Endothelial cell (in vitro differentiated cells): ENCODE results near the gene SERGEF. TPM values are rescaled to one million over a fixed set of nuclear protein-coding genes. Genes with fewer than 3 reads are reported as not detected.
A peak's percentile ranks its signal among the peaks of the same experiment; 100 is the strongest.

Source experiments
- DNase-seq: peaks from one replicate; pipeline ENCODE4 v3.0.0; 2021; ENCODE audit warnings: low spot score
- H3K27ac Mint-ChIP-seq: one replicate; pipeline ENCODE4 v1.8.0; 2021; ENCODE audit warnings: mixed read lengths, inconsistent platforms; ENCODE audit not compliant: unreplicated experiment
- H3K27me3 Mint-ChIP-seq: one replicate; pipeline ENCODE4 v1.8.0; 2021; ENCODE audit warnings: mild to moderate bottlenecking, moderate library complexity, mixed read lengths, inconsistent platforms; ENCODE audit not compliant: unreplicated experiment
- H3K36me3 Mint-ChIP-seq: one replicate; pipeline ENCODE4 v1.8.0; 2021; ENCODE audit warnings: mild to moderate bottlenecking, low read depth, mixed read lengths, inconsistent platforms; ENCODE audit not compliant: unreplicated experiment
- H3K4me1 Mint-ChIP-seq: one replicate; pipeline ENCODE4 v1.8.0; 2021; ENCODE audit warnings: mild to moderate bottlenecking, mixed read lengths, inconsistent platforms; ENCODE audit not compliant: unreplicated experiment
- H3K4me3 Mint-ChIP-seq: one replicate; pipeline ENCODE4 v1.8.0; 2021; ENCODE audit warnings: mild to moderate bottlenecking, mixed read lengths, inconsistent platforms; ENCODE audit not compliant: unreplicated experiment
- H3K9me3 Mint-ChIP-seq: one replicate; pipeline ENCODE4 v1.8.0; 2021; ENCODE audit warnings: mixed read lengths, inconsistent platforms; ENCODE audit not compliant: unreplicated experiment
- CTCF ChIP-seq: fragments of 200-600 bp; sonication (generic); IDR thresholded peaks from one replicate; pipeline ENCODE4 v1.5.0; 2021; ENCODE audit warnings: antibody characterized with exemption; ENCODE audit not compliant: unreplicated experiment
- total RNA-seq: library from RNA; stranded (reverse); fragmentation: NEBNext Ultra II Directional; extraction: Animal tissue kit (Norgen Biotek cat#: 25700); gene quantifications from one replicate; pipeline ENCODE4 v1.2.1, GENCODE V29; 2021; ENCODE audit not compliant: unreplicated experiment

The SERGEF gene
- total RNA-seq, 1 donor from 2014 or later, result 19.1 TPM

DNA sequence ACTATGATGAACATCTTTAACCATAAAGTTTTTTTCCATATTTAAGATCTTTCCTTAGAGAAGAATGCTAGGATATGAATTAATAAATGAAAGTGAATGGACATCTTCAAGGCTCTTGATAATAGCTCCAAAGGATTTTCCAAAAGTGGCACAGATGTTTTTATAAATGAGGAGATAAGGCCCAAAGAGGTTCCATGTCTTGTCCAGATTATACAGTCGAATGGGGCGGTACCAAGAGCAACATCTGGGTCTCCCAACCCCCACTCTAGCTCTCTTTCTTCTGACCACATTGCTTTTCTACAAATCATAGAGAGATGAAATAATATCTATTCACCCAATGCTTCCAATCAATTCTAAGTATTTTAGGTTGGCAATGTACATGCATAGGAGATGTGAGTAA is 164.1 kb downstream of the SERGEF start:
- TF ChIP-seq CTCF, result no peak
- H3K4me1 Mint-ChIP-seq, result no peaks in the 10 kb centered on the region

DNA sequence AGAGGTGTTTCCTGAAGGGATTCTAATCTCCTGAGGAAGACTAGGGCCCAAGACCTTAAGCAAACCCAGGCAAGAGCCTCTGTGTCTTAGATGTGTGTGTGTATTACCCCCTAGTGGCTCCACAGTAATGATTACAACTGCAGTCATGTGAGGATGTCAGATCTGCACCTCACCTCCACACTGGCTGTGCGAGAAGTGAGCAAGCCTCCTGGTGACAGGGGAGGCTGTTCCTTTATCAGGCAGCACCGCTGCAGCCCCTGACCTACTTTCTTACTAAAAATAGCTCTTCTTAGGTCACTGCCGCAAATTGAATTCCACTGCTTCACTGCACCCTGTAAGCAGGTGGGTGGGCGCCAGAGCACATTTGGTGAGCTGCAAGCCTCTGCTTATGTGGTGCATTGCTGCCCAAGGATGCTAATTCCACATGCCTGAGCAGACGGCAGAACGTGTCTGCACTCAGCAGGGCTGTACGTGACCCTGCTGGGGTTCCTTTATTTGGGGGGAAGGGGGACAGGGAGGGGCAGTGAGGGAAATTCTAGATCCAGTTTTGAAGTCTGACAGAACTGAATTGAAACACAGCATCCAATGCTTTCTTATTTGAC is 165.9 kb downstream of the SERGEF start:
- TF ChIP-seq CTCF, result no peak
- no peaks in the 10 kb centered on the region for H3K36me3 Mint-ChIP-seq
- no peaks in the 10 kb centered on the region for H3K27me3 Mint-ChIP-seq
- H3K4me1 Mint-ChIP-seq, result no peaks in the 10 kb centered on the region
- DNase-seq, result peak; percentile 5
- no peaks in the 10 kb centered on the region for H3K9me3 Mint-ChIP-seq
- no peak overlapping the region for H3K4me3 Mint-ChIP-seq
- no peak overlapping the region for H3K27ac Mint-ChIP-seq

More for the DNA sequence above, 164.1 kb downstream of the SERGEF start:
- Mint-ChIP-seq H3K27me3 (no peaks in the 10 kb centered on the region), H3K27ac (no peak overlapping the region), H3K4me3 (no peak overlapping the region), H3K9me3 (no peaks in the 10 kb centered on the region), H3K36me3 (no peaks in the 10 kb centered on the region)
- no peak for DNase-seq

GRCh38 chr11:17845431-17845881 is 167.4 kb downstream of the SERGEF start:
- TF ChIP-seq CTCF, result no peak
- H3K4me1 Mint-ChIP-seq, result no peaks in the 10 kb centered on the region
- H3K36me3 Mint-ChIP-seq, result no peaks in the 10 kb centered on the region
- no peak overlapping the region for H3K4me3 Mint-ChIP-seq
- H3K9me3 Mint-ChIP-seq, result no peaks in the 10 kb centered on the region
- DNase-seq, result no peak
- H3K27me3 Mint-ChIP-seq, result no peaks in the 10 kb centered on the region
- no peak overlapping the region for H3K27ac Mint-ChIP-seq

GRCh38 chr11:17840101-17840548 is 172.7 kb downstream of the SERGEF start:
- no peaks in the 10 kb centered on the region for H3K36me3 Mint-ChIP-seq
- DNase-seq, result no peak
- H3K27ac Mint-ChIP-seq, result no peak overlapping the region
- no peaks in the 10 kb centered on the region for H3K9me3 Mint-ChIP-seq
- no peak for TF ChIP-seq CTCF
- no peaks in the 10 kb centered on the region for H3K4me1 Mint-ChIP-seq
- peaks cover 1% of the 10 kb centered on the region for H3K27me3 Mint-ChIP-seq
- H3K4me3 Mint-ChIP-seq, result no peak overlapping the region

DNA sequence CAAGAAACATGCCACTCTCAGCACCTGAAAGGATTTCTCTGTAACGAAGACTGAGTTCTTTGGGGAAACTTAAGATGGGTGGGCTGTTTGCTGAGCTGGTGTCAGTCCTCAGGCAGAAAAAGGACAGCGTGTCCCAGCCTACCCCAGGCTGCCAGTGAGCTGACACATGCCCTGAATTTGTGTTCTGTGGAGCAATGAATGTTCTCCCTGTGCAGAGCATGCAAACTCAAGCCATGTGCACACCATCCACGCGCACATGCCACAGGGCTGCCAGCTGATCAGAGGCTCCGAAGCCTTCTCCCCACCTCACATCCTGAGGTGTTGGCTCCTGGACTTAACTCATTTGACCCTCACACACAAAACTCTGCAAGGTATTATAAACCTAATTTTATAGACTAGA is 173.4 kb downstream of the SERGEF start:
- Mint-ChIP-seq H3K27ac (no peak overlapping the region), H3K9me3 (no peaks in the 10 kb centered on the region), H3K4me3 (no peak overlapping the region), H3K4me1 (no peaks in the 10 kb centered on the region), H3K27me3 (peaks cover 1% of the 10 kb centered on the region), H3K36me3 (no peaks in the 10 kb centered on the region)
- DNase-seq, result no peak
- TF ChIP-seq CTCF, result no peak
